Esophagus squamous epithelium (tissue), 5 donors: ENCODE measurements around the gene CLPSL2. TPM values are rescaled to one million over a fixed set of nuclear protein-coding genes. Genes with fewer than 3 reads are reported as not detected.

Experiments
- DNase-seq: peaks from one replicate; lab custom pipeline; 2025; lab: John Stamatoyannopoulos, UW
- H3K27ac ChIP-seq, 4 donors: fragments of 200-600 bp; sonication (generic); one replicate each; pipeline ENCODE4 v1.5.1; 2016 to 2019; ENCODE audit warnings: mild to moderate bottlenecking in 1 of 4
- H3K27me3 ChIP-seq, 4 donors: fragments of 200-600 bp; sonication (generic); 1 replicate in 3 of 4; 2 replicates in 1 of 4; pipeline versions ENCODE4 v1.5.1 to v1.6.0; 2017 to 2021; ENCODE audit warnings: antibody characterized with exemption in 1 of 4
- H3K36me3 ChIP-seq, 3 donors: fragments of 200-600 bp; sonication (generic); one replicate each; pipeline ENCODE4 v1.5.1; 2016 to 2019
- H3K4me1 ChIP-seq, 3 donors: fragments of 200-600 bp; sonication (generic); one replicate each; pipeline ENCODE4 v1.5.1; 2017 to 2019
- H3K4me3 ChIP-seq, 4 donors: fragments of 200-600 bp; sonication (generic); 1 replicate in 3 of 4; 2 replicates in 1 of 4; pipeline ENCODE4 v1.5.1; 2016 to 2019; ENCODE audit warnings: mild to moderate bottlenecking in 2 of 4, moderate library complexity in 1 of 4
- H3K9me3 ChIP-seq, 3 donors: fragments of 200-600 bp; sonication (generic); one replicate each; pipeline ENCODE4 v1.5.1; 2016 to 2019
- POLR2A ChIP-seq, 4 donors: fragments of 450-650 bp; IDR thresholded peaks; one replicate each; pipeline ENCODE4 v1.6.1; 2017; ENCODE audit warnings: antibody characterized with exemption in 4 of 4, mild to moderate bottlenecking in 4 of 4, moderate library complexity in 3 of 4
- WGBS, 2 donors: methylation state at CpG; one replicate each; pipeline ENCODE4 v1.1.5; 2018; 5-methylcytosine and 5-hydroxymethylcytosine counted together
- intact Hi-C: fragments of 100-400 bp; cut with DNase I; formaldehyde crosslinking; loops from one replicate; pipeline ENCODE4 v1.15.0; 2022
- total RNA-seq, 4 donors: library from RNA; depleted of rRNA; stranded (reverse); fragments of >200 nt; gene quantifications; one replicate each; pipeline ENCODE4 v1.1.0, GENCODE V29; 2016
- TF ChIP-seq, protein P1 (sequence below), 6 experiments: fragments of 450-650 bp in 4 of 6; fragments of 200-600 bp in 2 of 6; sonication (generic) in 2 of 6; IDR thresholded peaks; one replicate each; pipeline ENCODE4 v1.5.1; 2016 to 2019; ENCODE audit warnings: antibody characterized with exemption in 6 of 6, mild to moderate bottlenecking in 4 of 6, moderate library complexity in 4 of 6
- donor health status: DM: yes; HTN: yes; CAD: no.

CLPSL2 gene
- total RNA-seq, 4 donors from 2014 or later, result not detected

- intact Hi-C loops, result no loop called here
- TF ChIP-seq POLR2A (IDR thresholded peaks at IDR 0.05), result no peak
- TF ChIP-seq, protein P1, sequence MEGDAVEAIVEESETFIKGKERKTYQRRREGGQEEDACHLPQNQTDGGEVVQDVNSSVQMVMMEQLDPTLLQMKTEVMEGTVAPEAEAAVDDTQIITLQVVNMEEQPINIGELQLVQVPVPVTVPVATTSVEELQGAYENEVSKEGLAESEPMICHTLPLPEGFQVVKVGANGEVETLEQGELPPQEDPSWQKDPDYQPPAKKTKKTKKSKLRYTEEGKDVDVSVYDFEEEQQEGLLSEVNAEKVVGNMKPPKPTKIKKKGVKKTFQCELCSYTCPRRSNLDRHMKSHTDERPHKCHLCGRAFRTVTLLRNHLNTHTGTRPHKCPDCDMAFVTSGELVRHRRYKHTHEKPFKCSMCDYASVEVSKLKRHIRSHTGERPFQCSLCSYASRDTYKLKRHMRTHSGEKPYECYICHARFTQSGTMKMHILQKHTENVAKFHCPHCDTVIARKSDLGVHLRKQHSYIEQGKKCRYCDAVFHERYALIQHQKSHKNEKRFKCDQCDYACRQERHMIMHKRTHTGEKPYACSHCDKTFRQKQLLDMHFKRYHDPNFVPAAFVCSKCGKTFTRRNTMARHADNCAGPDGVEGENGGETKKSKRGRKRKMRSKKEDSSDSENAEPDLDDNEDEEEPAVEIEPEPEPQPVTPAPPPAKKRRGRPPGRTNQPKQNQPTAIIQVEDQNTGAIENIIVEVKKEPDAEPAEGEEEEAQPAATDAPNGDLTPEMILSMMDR (IDR thresholded peaks at IDR 0.05), result no peak
- Histone ChIP-seq H3K4me3 (no peak overlapping the region), H3K36me3 (no peaks in the 10 kb centered on the region), H3K4me1 (peaks cover 14 to 35% (median 15%) of the 10 kb centered on the region in 3 donors), H3K27ac (no peak overlapping the region), H3K27me3 (peaks cover 0 to 44% (median 0%) of the 10 kb centered on the region in 4 donors), H3K9me3 (no peaks in the 10 kb centered on the region)
- DNase-seq, result no peak
- 77 to 85% methylated on average over 3 to 5 of the region's 5 CpGs for WGBS, 2 donors
Measured at GRCh38 chr6:35809809-35810208, 33.4 kb downstream of the CLPSL2 start.

DNA sequence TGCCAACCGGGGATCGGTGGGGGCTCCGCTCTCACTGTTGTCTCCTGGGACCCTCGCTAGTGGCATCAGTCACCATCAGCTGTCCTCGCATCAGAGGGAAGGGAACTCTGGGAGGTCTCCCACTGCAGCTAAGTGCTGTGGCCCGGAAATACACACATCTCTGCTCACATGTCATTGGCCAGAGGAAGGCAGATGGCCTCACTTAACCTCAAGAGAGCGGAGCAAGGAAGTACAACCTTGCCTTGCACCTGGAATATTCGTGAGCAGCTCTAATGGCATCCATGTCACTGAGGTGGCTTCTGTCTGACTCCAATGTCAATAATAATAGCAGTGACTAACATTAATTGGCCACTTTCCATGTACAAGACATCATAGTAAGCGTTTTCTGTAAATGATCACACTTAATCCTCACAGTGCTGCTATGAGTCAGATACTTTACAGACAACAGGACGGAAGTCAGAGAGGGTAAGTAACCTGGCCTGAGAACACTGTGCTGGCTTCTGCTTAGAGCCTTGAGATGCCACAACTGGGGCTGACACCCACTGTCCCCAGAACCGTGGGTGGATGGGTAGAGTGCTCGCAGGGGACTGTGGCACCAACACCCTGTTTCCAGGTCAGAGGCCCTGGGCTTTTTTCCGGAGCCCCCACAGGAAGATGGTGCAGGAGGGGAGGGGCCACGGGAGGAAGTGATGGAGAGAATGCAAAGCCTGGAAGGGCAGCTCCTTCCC, 34.7 kb downstream of the CLPSL2 start:
- Histone ChIP-seq H3K27me3 (peaks cover 0 to 30% (median 0%) of the 10 kb centered on the region in 4 donors), H3K9me3 (no peaks in the 10 kb centered on the region), H3K27ac (peak overlapping the region; percentile 30 to 65 (median 48)), H3K4me1 (peaks cover 8 to 28% (median 12%) of the 10 kb centered on the region in 3 donors), H3K36me3 (no peaks in the 10 kb centered on the region), H3K4me3 (no peak overlapping the region)
- TF ChIP-seq, protein P1 (IDR thresholded peaks at IDR 0.05), result no peak
- TF ChIP-seq POLR2A (IDR thresholded peaks at IDR 0.05), result no peak
- intact Hi-C loops, result no loop called here
- no peak for DNase-seq
- WGBS, 2 donors, result 45 to 55% methylated on average over 11 of the region's 14 CpGs

- 50 to 82% methylated on average over 1 to 6 of the region's 6 CpGs for WGBS, 2 donors
- DNase-seq, result no peak
- TF ChIP-seq POLR2A (IDR thresholded peaks at IDR 0.05), result no peak
- TF ChIP-seq, protein P1 (IDR thresholded peaks at IDR 0.05), result no peak
- Histone ChIP-seq H3K4me1 (peaks cover 8 to 28% (median 12%) of the 10 kb centered on the region in 3 donors), H3K4me3 (no peak overlapping the region), H3K27me3 (peaks cover 0 to 25% (median 0%) of the 10 kb centered on the region in 4 donors), H3K36me3 (no peaks in the 10 kb centered on the region), H3K9me3 (no peaks in the 10 kb centered on the region), H3K27ac (peak overlapping the region; percentile 30 to 65 (median 48))
- intact Hi-C loops, result no loop called here
Measured at GRCh38 chr6:35811699-35811995, 35.2 kb downstream of the CLPSL2 start.

GRCh38 chr6:35817515-35817914, 41.1 kb downstream of the CLPSL2 start:
- H3K27ac ChIP-seq, result no peak overlapping the region
- peaks cover 0 to 6% (median 0%) of the 10 kb centered on the region in 4 donors for H3K27me3 ChIP-seq
- DNase-seq, result no peak
- TF ChIP-seq, protein P1 (IDR thresholded peaks at IDR 0.05), result no peak
- no peak for TF ChIP-seq POLR2A (IDR thresholded peaks at IDR 0.05)
- peaks cover 0 to 10% (median 9%) of the 10 kb centered on the region in 3 donors for H3K9me3 ChIP-seq
- no peaks in the 10 kb centered on the region for H3K36me3 ChIP-seq
- intact Hi-C loops, result no loop called here
- no peak overlapping the region for H3K4me3 ChIP-seq
- H3K4me1 ChIP-seq, result peaks cover 2 to 10% (median 4%) of the 10 kb centered on the region in 3 donors

GRCh38 chr6:35823601-35824000, 47.2 kb downstream of the CLPSL2 start:
- intact Hi-C loops, result no loop called here
- TF ChIP-seq, protein P1 (IDR thresholded peaks at IDR 0.05), result no peak
- no peak for TF ChIP-seq POLR2A (IDR thresholded peaks at IDR 0.05)

More at GRCh38 chr6:35823601-35824000, 47.2 kb downstream of the CLPSL2 start:
- H3K4me1 ChIP-seq, result no peaks in the 10 kb centered on the region
- no peaks in the 10 kb centered on the region for H3K9me3 ChIP-seq
- no peak overlapping the region for H3K27ac ChIP-seq
- peaks cover 0 to 14% (median 0%) of the 10 kb centered on the region in 4 donors for H3K27me3 ChIP-seq
- H3K4me3 ChIP-seq, result no peak overlapping the region
- WGBS, 2 donors, result 79 to 87% methylated on average over 2 of the region's 2 CpGs
- no peak for DNase-seq
- no peaks in the 10 kb centered on the region for H3K36me3 ChIP-seq
